GM23338 (cell line): ENCODE measurements around the gene ZNF511. TPM values are rescaled to one million over a fixed set of nuclear protein-coding genes. Genes with fewer than 3 reads are reported as not detected.
"Not testable (repeated sequence)": the region's sequence is repeated elsewhere in the genome, so short reads cannot be mapped to it uniquely, and the experiment has no call there.

ENCODE experiments used
- ATAC-seq: fragments of 200-7000 bp; cut with Tn5 transposase; 3 replicates; pipeline ENCODE4 v1.9.1; 2020
- DNase-seq: peaks from one replicate; pipeline ENCODE4 v3.0.0-alpha.2; 2015; ENCODE audit warnings: low spot score
- H2AFZ ChIP-seq: fragments of 200-600 bp; sonication (generic); 2 replicates; pipeline ENCODE4 v1.8.0; 2016; ENCODE audit warnings: antibody characterized with exemption, mild to moderate bottlenecking, moderate library complexity
- H3F3A ChIP-seq: fragments of 200-600 bp; sonication (generic); replicated peaks from 2 replicates; pipeline ENCODE4 v1.8.0; 2017; ENCODE audit warnings: antibody characterized with exemption, mixed run types, low read depth
- H3K27ac ChIP-seq: fragments of 200-600 bp; sonication (generic); 2 replicates; pipeline ENCODE4 v1.6.1; 2016; ENCODE audit warnings: low read depth
- H3K27me3 ChIP-seq: fragments of 200-600 bp; sonication (generic); 2 replicates; pipeline ENCODE4 v1.8.0; 2016; ENCODE audit warnings: mild to moderate bottlenecking, mixed run types, moderate library complexity; ENCODE audit not compliant: insufficient read depth
- H3K36me3 ChIP-seq: fragments of 200-600 bp; sonication (generic); 2 replicates; pipeline ENCODE4 v1.8.0; 2016; ENCODE audit warnings: mild to moderate bottlenecking; ENCODE audit not compliant: insufficient read depth
- H3K4me1 ChIP-seq: fragments of 200-600 bp; sonication (generic); 2 replicates; pipeline ENCODE4 v1.8.0; 2016; ENCODE audit warnings: mild to moderate bottlenecking, moderate library complexity; ENCODE audit not compliant: insufficient read depth
- H3K4me2 ChIP-seq: fragments of 200-600 bp; sonication (generic); 2 replicates; pipeline ENCODE4 v1.7.1; 2017; ENCODE audit warnings: mixed run types
- H3K4me3 ChIP-seq: fragments of 200-600 bp; sonication (generic); 2 replicates; pipeline ENCODE4 v1.6.1; 2016; ENCODE audit warnings: mixed run types
- H3K79me2 ChIP-seq: fragments of 200-600 bp; sonication (generic); replicated peaks from 2 replicates; pipeline ENCODE4 v1.8.0; 2017; ENCODE audit warnings: mild to moderate bottlenecking; ENCODE audit not compliant: insufficient read depth
- H3K9me2 ChIP-seq: fragments of 200-600 bp; sonication (generic); 2 replicates; pipeline ENCODE4 v1.8.0; 2017; ENCODE audit not compliant: insufficient read depth
- H4K20me1 ChIP-seq: fragments of 200-600 bp; sonication (generic); replicated peaks from 2 replicates; pipeline ENCODE4 v1.8.0; 2017; ENCODE audit warnings: mild to moderate bottlenecking; ENCODE audit not compliant: insufficient read depth
- H3K27ac Mint-ChIP-seq: 2 replicates; pipeline ENCODE4 v1.8.0; 2020; ENCODE audit warnings: inconsistent platforms, mild to moderate bottlenecking, moderate library complexity, mixed read lengths
- H3K27me3 Mint-ChIP-seq: 3 replicates; pipeline ENCODE4 v1.8.0; 2022; ENCODE audit warnings: low read depth, mild to moderate bottlenecking, moderate library complexity, mixed read lengths, inconsistent platforms; ENCODE audit not compliant: insufficient read depth, poor library complexity
- H3K36me3 Mint-ChIP-seq: 3 replicates; pipeline ENCODE4 v1.8.0; 2021; ENCODE audit warnings: low read depth, mild to moderate bottlenecking, inconsistent platforms, moderate library complexity, mixed read lengths
- H3K4me1 Mint-ChIP-seq: 3 replicates; pipeline ENCODE4 v1.8.0; 2020; ENCODE audit warnings: mild to moderate bottlenecking, inconsistent platforms, mixed read lengths
- H3K4me3 Mint-ChIP-seq: 3 replicates; pipeline ENCODE4 v1.8.0; 2021; ENCODE audit warnings: moderate library complexity, mild to moderate bottlenecking, inconsistent platforms, mixed read lengths
- H3K9me3 Mint-ChIP-seq: 3 replicates; pipeline ENCODE4 v1.8.0; 2020; ENCODE audit warnings: moderate library complexity, mild to moderate bottlenecking, inconsistent platforms, mixed read lengths
- CREB1 ChIP-seq: fragments of 250-450 bp; sonication (Bioruptor Pico); IDR thresholded peaks from 2 replicates; pipeline ENCODE4 v1.5.0; 2020; ENCODE audit warnings: low read depth, mild to moderate bottlenecking, moderate library complexity
- ETS1 ChIP-seq: IDR thresholded peaks from 2 replicates; pipeline ENCODE4 v1.6.1; 2016; ENCODE audit warnings: antibody characterized with exemption
- EZH2phosphoT487 ChIP-seq: fragments of 200-600 bp; sonication (generic); IDR thresholded peaks from one replicate; pipeline ENCODE4 v1.8.1; 2018; ENCODE audit warnings: antibody characterized with exemption; ENCODE audit not compliant: unreplicated experiment
- NANOG ChIP-seq: IDR thresholded peaks from 2 replicates; pipeline ENCODE4 v1.6.1; 2016; ENCODE audit warnings: antibody characterized with exemption, borderline replicate concordance
- REST ChIP-seq: IDR thresholded peaks from one replicate; pipeline ENCODE4 v1.6.1; 2018; ENCODE audit warnings: antibody characterized with exemption; ENCODE audit not compliant: unreplicated experiment
- ZNF331 ChIP-seq: fragments of 250-450 bp; sonication (Bioruptor Pico); IDR thresholded peaks from 2 replicates; pipeline ENCODE4 v1.5.0; 2020; ENCODE audit warnings: low read depth, mild to moderate bottlenecking, moderate library complexity
- polyA plus RNA-seq: library from polyadenylated mRNA; unstranded; fragments of >200 nt; fragmentation: Nextera tagmentation; extraction: Ambion mirVana; gene quantifications from 2 replicates; pipeline ENCODE4 v1.2.1, GENCODE V29; 2016
- total RNA-seq: library from RNA; depleted of rRNA; stranded (reverse); fragments of >200 nt; shearing (Covaris generic); gene quantifications from 2 replicates; pipeline ENCODE4 v1.2.3, GENCODE V29; 2014

Gene ZNF511
- total and polyA plus RNA-seq, 2 experiments from 2014 or later = 41.3 to 104 TPM

- TF ChIP-seq REST = no peak
These were observed 44.3 kb upstream of the ZNF511 start (continued) for GRCh38 chr10:133264461-133264860.

GRCh38 chr10:133265052-133265451 is 43.7 kb upstream of the ZNF511 start:
- H3K79me2 ChIP-seq, H4K20me1 ChIP-seq, H3K27ac Mint-ChIP-seq, H3F3A ChIP-seq, H2AFZ ChIP-seq, H3K9me2 ChIP-seq, ATAC-seq, H3K9me3 Mint-ChIP-seq, H3K27ac ChIP-seq, H3K27me3 ChIP-seq, H3K4me2 ChIP-seq, H3K4me1 ChIP-seq, H3K4me3 Mint-ChIP-seq, H3K36me3 ChIP-seq, H3K36me3 Mint-ChIP-seq, DNase-seq, H3K4me3 ChIP-seq, H3K4me1 Mint-ChIP-seq: not testable (repeated sequence)
- peaks cover 15% of the 10 kb centered on the region for H3K27me3 Mint-ChIP-seq

GRCh38 chr10:133266056-133266795 is 42.5 kb upstream of the ZNF511 start:
- Mint-ChIP-seq H3K36me3 (peaks cover 3% of the 10 kb centered on the region; the same call in 1 of the 3 replicates), H3K27ac (no peak overlapping the region), H3K9me3 (no peaks in the 10 kb centered on the region), H3K4me3 (no peak overlapping the region), H3K4me1 (no peaks in the 10 kb centered on the region; the same call in 1 of the 3 replicates), H3K27me3 (peaks cover 12% of the 10 kb centered on the region)
- Histone ChIP-seq H3K9me2 (no peaks in the 10 kb centered on the region), H2AFZ (no peak overlapping the region), H3K27ac (no peak overlapping the region), H3K4me1 (peaks cover 5% of the 10 kb centered on the region), H3K4me2 (no peak overlapping the region), H3K27me3 (peaks cover 8% of the 10 kb centered on the region), H3F3A (no peaks in the 10 kb centered on the region), H3K79me2 (no peaks in the 10 kb centered on the region), H3K36me3 (no peaks in the 10 kb centered on the region), H4K20me1 (no peaks in the 10 kb centered on the region), H3K4me3 (no peak overlapping the region)
- no peak for TF ChIP-seq ZNF331
- TF ChIP-seq CREB1 = no peak
- DNase-seq (no peak), ATAC-seq (no peak)

GRCh38 chr10:133267293-133267692 is 41.4 kb upstream of the ZNF511 start:
- no peak overlapping the region for H3K4me3 ChIP-seq
- H3K4me1 Mint-ChIP-seq = no peaks in the 10 kb centered on the region; the same call in 1 of the 3 replicates
- H2AFZ ChIP-seq = peak overlapping the region; percentile 76
- H3F3A ChIP-seq = no peaks in the 10 kb centered on the region
- peaks cover 2% of the 10 kb centered on the region; the same call in 1 of the 2 replicates for H3K4me1 ChIP-seq
- H3K36me3 Mint-ChIP-seq = peaks cover 3% of the 10 kb centered on the region; the same call in 1 of the 3 replicates
- no peaks in the 10 kb centered on the region for H3K36me3 ChIP-seq
- peak; percentile 31 for ATAC-seq
- no peak overlapping the region for H3K27ac ChIP-seq
- no peaks in the 10 kb centered on the region for H3K9me2 ChIP-seq
- no peaks in the 10 kb centered on the region for H4K20me1 ChIP-seq
- TF ChIP-seq EZH2phosphoT487 = no peak
- no peak for TF ChIP-seq NANOG
- no peak for TF ChIP-seq ETS1
- no peak for TF ChIP-seq REST
- H3K4me2 ChIP-seq = no peak overlapping the region
- H3K9me3 Mint-ChIP-seq = no peaks in the 10 kb centered on the region
- no peak for DNase-seq
- peaks cover 15% of the 10 kb centered on the region for H3K27me3 Mint-ChIP-seq
- H3K4me3 Mint-ChIP-seq = no peak overlapping the region
- peaks cover 6% of the 10 kb centered on the region for H3K27me3 ChIP-seq
- no peaks in the 10 kb centered on the region for H3K79me2 ChIP-seq
- no peak overlapping the region for H3K27ac Mint-ChIP-seq
